ENCODE results near the gene CACNA2D2.

GRCh38 chr3:50342813-50343633, 160.4 kb downstream of the CACNA2D2 start:
- no peak for TF ChIP-seq ZNF263 (CRISPR knock-in tag; IDR thresholded peaks at IDR 0.05; ENCODE audit: low read depth)
- no peak for TF ChIP-seq CTCF (IDR thresholded peaks at IDR 0.05)
- no peak for TF ChIP-seq USF2 (CRISPR knock-in tag; IDR thresholded peaks at IDR 0.05)
- no peak for TF ChIP-seq SP1 (CRISPR knock-in tag; conservative IDR thresholded peaks at IDR 0.05)
- no peak for TF ChIP-seq FOXK1 (CRISPR knock-in tag; IDR thresholded peaks at IDR 0.05)
